HepG2 (cell line): ENCODE results near the gene CECR2. TPM values are rescaled to one million over a fixed set of nuclear protein-coding genes. Genes with fewer than 3 reads are reported as not detected.

Experiments used
- ATAC-seq: fragments of 200-7000 bp; cut with Tn5 transposase; 3 replicates; pipeline ENCODE4 v1.9.1; 2020; ENCODE audit warnings: mild to moderate bottlenecking, moderate library complexity
- BruUV-seq: library from RNA; stranded (reverse); fragments of 400-500 nt; replicated peaks from 2 replicates; lab custom pipeline; 2021; lab: Mats Ljungman, UMichigan
- CTCF ChIA-PET: fragments of 300-600 bp; formaldehyde crosslinking; extraction: SDS; loops from one replicate; lab custom pipeline; 2021; ENCODE audit warnings: low total read pairs, inconsistent platforms, low intra/inter-chr PET ratio; lab: Yijun Ruan, JAX
- POLR2A ChIA-PET: fragments of 350-600 bp; sonication (Branson Sonifier 250); formaldehyde crosslinking; loops from one replicate; lab custom pipeline; 2020; ENCODE audit warnings: antibody characterized with exemption, inconsistent platforms; lab: Yijun Ruan, JAX
- DNase-seq: peaks from one replicate; pipeline ENCODE4 v3.0.0-alpha.2; 2015; ENCODE audit warnings: low spot score
- FAIRE-seq: peaks from 3 replicates; lab custom pipeline; 2011; peaks lifted over from hg19 to GRCh38; lab: Jason Lieb, UNC
- H2AFZ ChIP-seq: one replicate; pipeline ENCODE4 v1.6.1; 2011; ENCODE audit warnings: low read length, inconsistent platforms
- H3K27ac ChIP-seq: fragments of 300-600 bp; 3 replicates; pipeline ENCODE4 v1.8.0; 2011; ENCODE audit warnings: mixed run types, mild to moderate bottlenecking, mixed read lengths, low read length, inconsistent platforms; ENCODE audit not compliant: insufficient read depth; ENCODE audit errors: extremely low read length
- H3K27me3 ChIP-seq, 2 experiments: fragments of 200-600 bp in 1 of 2; 2 replicates in 1 of 2; 3 replicates in 1 of 2; pipeline versions ENCODE4 v1.6.0 to v1.8.0; 2011; ENCODE audit warnings: low read length in 2 of 2, mild to moderate bottlenecking in 2 of 2, moderate library complexity in 2 of 2, inconsistent platforms in 1 of 2; ENCODE audit not compliant: insufficient read depth in 2 of 2, control insufficient read depth in 1 of 2
- H3K36me3 ChIP-seq, 2 experiments: fragments of 200-600 bp in 1 of 2; replicated peaks in 1 of 2; 2 replicates in 1 of 2; 3 replicates in 1 of 2; pipeline versions ENCODE4 v1.5.1 to v1.8.0; 2011; ENCODE audit warnings: low read length in 2 of 2, inconsistent platforms in 1 of 2; ENCODE audit not compliant: insufficient read depth in 2 of 2, control insufficient read depth in 1 of 2
- H3K4me1 ChIP-seq: 2 replicates; pipeline ENCODE4 v1.5.1; 2012; ENCODE audit warnings: low read length, inconsistent platforms; ENCODE audit not compliant: insufficient read depth
- H3K4me2 ChIP-seq: 2 replicates; pipeline ENCODE4 v1.6.0; 2011; ENCODE audit warnings: low read depth, low read length, inconsistent platforms
- H3K4me3 ChIP-seq, 3 experiments: fragments of 200-600 bp in 1 of 3; sonication (generic), shearing (Covaris generic) in 1 of 3; replicated peaks in 1 of 3; 2 replicates each; pipeline ENCODE4 v1.5.1; 2011 to 2016; ENCODE audit warnings: low read length in 3 of 3, inconsistent platforms in 2 of 3, low read depth in 2 of 3, mild to moderate bottlenecking in 2 of 3, control low read depth in 1 of 3, mixed read lengths in 1 of 3; ENCODE audit not compliant: insufficient read depth in 1 of 3
- H3K79me2 ChIP-seq: one replicate; pipeline ENCODE4 v1.6.1; 2011; ENCODE audit warnings: low read length, inconsistent platforms; ENCODE audit not compliant: insufficient read depth
- H3K9ac ChIP-seq: 2 replicates; pipeline ENCODE4 v1.6.0; 2011; ENCODE audit warnings: mild to moderate bottlenecking, low read depth, low read length, inconsistent platforms; ENCODE audit not compliant: insufficient read depth
- H3K9me3 ChIP-seq: 2 replicates; pipeline ENCODE4 v1.5.1; 2012; ENCODE audit warnings: mild to moderate bottlenecking, low read length
- H4K20me1 ChIP-seq: 2 replicates; pipeline ENCODE4 v1.6.0; 2011; ENCODE audit warnings: inconsistent platforms, mild to moderate bottlenecking, low read length, moderate library complexity; ENCODE audit not compliant: insufficient read depth
- AHDC1 ChIP-seq: sonication (generic); formaldehyde crosslinking; IDR thresholded peaks from 2 replicates; pipeline ENCODE4 v1.5.1; 2020; ENCODE audit warnings: mild to moderate bottlenecking, missing genetic modification reagents, borderline replicate concordance
- CREB3 ChIP-seq: sonication (generic); formaldehyde crosslinking; IDR thresholded peaks from 2 replicates; pipeline ENCODE4 v1.5.0; 2020; ENCODE audit warnings: missing genetic modification reagents
- DR1 ChIP-seq: sonication (generic); formaldehyde crosslinking; IDR thresholded peaks from 2 replicates; pipeline ENCODE4 v1.8.0; 2021; ENCODE audit warnings: mild to moderate bottlenecking, missing genetic modification reagents, inconsistent platforms
- FOXA1 ChIP-seq, 2 experiments: fragments of 450-650 bp in 1 of 2; sonication (generic) in 1 of 2; formaldehyde crosslinking in 1 of 2; IDR thresholded peaks; 2 replicates each; pipeline versions ENCODE4 v1.4.0 to v1.6.1; 2016 to 2020; ENCODE audit warnings: missing genetic modification reagents in 1 of 2
- GABPA ChIP-seq, 2 experiments: IDR thresholded peaks; 2 replicates each; pipeline ENCODE4 v1.6.1; 2011 to 2016; ENCODE audit warnings: low read depth in 2 of 2, low read length in 1 of 2, missing biosample characterization in 1 of 2, missing genetic modification characterization in 1 of 2
- KLF15 ChIP-seq: sonication (generic); formaldehyde crosslinking; IDR thresholded peaks from 2 replicates; pipeline ENCODE4 v1.8.1; 2023; ENCODE audit warnings: borderline replicate concordance, mild to moderate bottlenecking, inconsistent platforms, missing genetic modification reagents, mixed read lengths
- SALL1 ChIP-seq: sonication (generic); formaldehyde crosslinking; IDR thresholded peaks from 2 replicates; pipeline ENCODE4 v1.8.0; 2022; ENCODE audit warnings: mild to moderate bottlenecking, missing genetic modification reagents
- SMC3 ChIP-seq: IDR thresholded peaks from 2 replicates; pipeline ENCODE4 v1.6.1; 2011; ENCODE audit warnings: low read length, improper control_type of control experiment
- ZBTB21 ChIP-seq: sonication (generic); formaldehyde crosslinking; IDR thresholded peaks from 2 replicates; pipeline ENCODE4 v1.4.0; 2020; ENCODE audit warnings: missing genetic modification reagents
- ZBTB25 ChIP-seq: IDR thresholded peaks from 2 replicates; pipeline ENCODE4 v1.6.1; 2018; ENCODE audit warnings: missing genetic modification reagents
- ZBTB7B ChIP-seq: sonication (generic); formaldehyde crosslinking; IDR thresholded peaks from 2 replicates; pipeline ENCODE4 v1.4.0; 2020; ENCODE audit warnings: missing genetic modification reagents
- ZMAT5 ChIP-seq: sonication (generic); formaldehyde crosslinking; IDR thresholded peaks from 2 replicates; pipeline ENCODE4 v1.5.0; 2020; ENCODE audit warnings: mild to moderate bottlenecking, low read depth, missing genetic modification reagents, borderline replicate concordance
- ZNF383 ChIP-seq: sonication (generic); formaldehyde crosslinking; IDR thresholded peaks from 2 replicates; pipeline ENCODE4 v1.4.0; 2020; ENCODE audit warnings: missing genetic modification reagents, mild to moderate bottlenecking, borderline replicate concordance
- ZNF614 ChIP-seq: IDR thresholded peaks from 2 replicates; pipeline ENCODE4 v1.6.1; 2018; ENCODE audit warnings: missing biosample characterization, missing genetic modification reagents, inconsistent platforms, borderline replicate concordance
- WGBS: methylation state at CpG from one replicate; pipeline ENCODE4 v1.1.6; 2017; ENCODE audit warnings: low lambda C conversion rate; 5-methylcytosine and 5-hydroxymethylcytosine counted together
- in situ Hi-C: cut with HindIII; loops from 2 replicates; pipeline ENCODE4 v1.10.0; 2017; ENCODE audit warnings: low pct_unique_long_range_greater_than_20kb; ENCODE audit not compliant: extremely low pct_ligation_motif_present
- intact Hi-C: fragments of 100-400 bp; cut with micrococcal nuclease; formaldehyde crosslinking; loops from one replicate; pipeline ENCODE4 v1.10.0; 2022; ENCODE audit not compliant: unreplicated experiment
- polyA plus RNA-seq, 8 experiments: library from polyadenylated mRNA; depleted of rRNA in 3 of 8; stranded (reverse) in 7 of 8; unstranded in 1 of 8; fragments of >200 nt; fragmentation: Illumina TruSeq in 4 of 8; extraction: Trizol in 4 of 8; gene quantifications; 2 replicates each; pipeline versions ENCODE4 v1.2.1 to v1.2.3, GENCODE V29; 2011 to 2016; ENCODE audit warnings: low read depth in 4 of 8, missing spikeins in 1 of 8, mixed read lengths in 1 of 8; ENCODE audit not compliant: insufficient read depth in 1 of 8
- total RNA-seq, 5 experiments: library from RNA; depleted of rRNA; stranded (reverse); fragments of >200 nt; fragmentation: Illumina TruSeq; extraction: Trizol; gene quantifications; 2 replicates each; pipeline ENCODE4 v1.2.3, GENCODE V29; 2016; ENCODE audit warnings: low read depth in 1 of 5

CECR2 gene
- total and polyA plus RNA-seq, 2 of the 13 experiments (the other 11 are each of a cell fraction or from before 2014, with no cell fraction given): not detected

GRCh38 chr22:17441326-17441725 lies 72.1 kb downstream of the CECR2 start (continued):
- TF ChIP-seq AHDC1 (CRISPR knock-in tag): no peak

GRCh38 chr22:17443405-17444203 lies 74.3 kb downstream of the CECR2 start:
- no peak for TF ChIP-seq CREB3 (CRISPR knock-in tag)
- TF ChIP-seq SALL1 (CRISPR knock-in tag): no peak
- no peak for TF ChIP-seq SMC3
- TF ChIP-seq ZBTB25: no peak
- TF ChIP-seq ZNF383 (CRISPR knock-in tag): no peak
- TF ChIP-seq FOXA1 (IDR thresholded peaks at IDR 0.05): no peak
- TF ChIP-seq FOXA1 (CRISPR knock-in tag; IDR thresholded peaks at IDR 0.05): no peak
- TF ChIP-seq ZNF614 (CRISPR knock-in tag): no peak
- TF ChIP-seq ZMAT5 (CRISPR knock-in tag): no peak
- TF ChIP-seq ZBTB21 (CRISPR knock-in tag): no peak
- TF ChIP-seq KLF15 (CRISPR knock-in tag): no peak
- no peak for TF ChIP-seq ZBTB7B (CRISPR knock-in tag)
- TF ChIP-seq GABPA (IDR thresholded peaks at IDR 0.05; ENCODE audit: low read depth, low read length): no peak
- TF ChIP-seq GABPA (CRISPR knock-in tag; IDR thresholded peaks at IDR 0.05; ENCODE audit: low read depth): no peak
- no peak for TF ChIP-seq DR1 (CRISPR knock-in tag)
- FAIRE-seq: no peak
- Histone ChIP-seq H3K4me3 (no peak overlapping the region), H3K4me1 (no peaks in the 10 kb centered on the region), H3K4me2 (no peak overlapping the region), H3K79me2 (no peaks in the 10 kb centered on the region), H4K20me1 (no peaks in the 10 kb centered on the region), H2AFZ (no peak overlapping the region), H3K9me3 (no peaks in the 10 kb centered on the region), H3K36me3 (no peaks in the 10 kb centered on the region), H3K27me3 (peaks cover 0 to 21% of the 10 kb centered on the region in 2 experiments; a peak in 3 of 5 replicates), H3K9ac (no peak overlapping the region), H3K27ac (no peak overlapping the region)
- DNase-seq: no peak
- in situ Hi-C loops (no loop called here), intact Hi-C loops (no loop called here)
- no TSS peak for BruUV-seq
- WGBS: 57% methylated on average over 17 of the region's 17 CpGs
- no peak for ATAC-seq
- POLR2A ChIA-PET: no interaction called here
- CTCF ChIA-PET: no interaction called here
